H4 (cell line): ENCODE data around the gene FOXN3. TPM values are rescaled to one million over a fixed set of nuclear protein-coding genes. Genes with fewer than 3 reads are reported as not detected.
A peak's percentile ranks its signal among the peaks of the same experiment; 100 is the strongest.

Experiments used
- DNase-seq: peaks from one replicate; pipeline ENCODE4 v3.0.0-alpha.2; 2015; ENCODE audit warnings: low spot score
- total RNA-seq: library from RNA; depleted of rRNA; stranded (reverse); fragments of >200 nt; shearing (Covaris generic); gene quantifications from 2 replicates; pipeline ENCODE4 v1.2.3, GENCODE V29; 2014

FOXN3 gene
- total RNA-seq, 1 experiment from 2014 or later = 12.2 TPM

DNA sequence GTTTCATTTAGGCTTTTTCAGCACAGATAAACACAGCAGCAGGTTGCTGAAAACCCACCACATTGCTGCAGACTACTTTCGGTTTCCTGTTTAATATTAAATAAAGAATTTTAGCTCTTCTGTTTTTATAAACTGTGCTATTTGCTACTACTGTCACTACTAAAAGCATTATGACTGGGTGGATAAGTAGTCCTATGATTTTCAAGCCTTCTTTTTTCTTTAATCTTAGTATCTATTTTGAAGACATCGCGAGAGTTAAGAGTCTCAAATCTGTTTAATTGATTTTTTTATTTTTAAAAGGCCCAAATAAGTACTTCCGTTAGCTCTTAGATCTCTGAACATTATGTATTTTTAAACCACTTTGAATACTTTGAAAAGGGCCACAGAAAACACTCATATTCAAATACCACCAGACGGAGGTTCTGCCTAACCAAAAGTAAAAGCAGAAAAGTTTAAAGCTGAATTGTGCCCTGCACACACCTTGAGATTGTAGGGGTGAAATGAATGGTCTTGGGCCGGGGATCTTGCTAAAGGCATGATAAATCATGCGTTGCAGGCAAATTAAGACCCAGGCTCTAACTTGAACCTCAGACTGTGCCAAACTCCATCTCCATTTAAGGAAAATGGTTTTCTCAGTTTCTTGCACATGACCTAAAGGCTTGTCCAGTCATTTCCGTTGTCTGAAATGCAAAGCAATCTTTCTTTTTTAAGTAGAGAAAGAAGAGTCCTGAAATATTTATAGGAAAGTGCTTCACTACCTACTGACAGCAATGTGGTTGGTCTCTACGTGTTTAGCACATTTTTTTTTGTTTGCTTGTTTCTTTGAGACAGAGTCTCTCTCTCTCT lies 13.6 kb upstream of the FOXN3 start:
- no peak for DNase-seq

DNA sequence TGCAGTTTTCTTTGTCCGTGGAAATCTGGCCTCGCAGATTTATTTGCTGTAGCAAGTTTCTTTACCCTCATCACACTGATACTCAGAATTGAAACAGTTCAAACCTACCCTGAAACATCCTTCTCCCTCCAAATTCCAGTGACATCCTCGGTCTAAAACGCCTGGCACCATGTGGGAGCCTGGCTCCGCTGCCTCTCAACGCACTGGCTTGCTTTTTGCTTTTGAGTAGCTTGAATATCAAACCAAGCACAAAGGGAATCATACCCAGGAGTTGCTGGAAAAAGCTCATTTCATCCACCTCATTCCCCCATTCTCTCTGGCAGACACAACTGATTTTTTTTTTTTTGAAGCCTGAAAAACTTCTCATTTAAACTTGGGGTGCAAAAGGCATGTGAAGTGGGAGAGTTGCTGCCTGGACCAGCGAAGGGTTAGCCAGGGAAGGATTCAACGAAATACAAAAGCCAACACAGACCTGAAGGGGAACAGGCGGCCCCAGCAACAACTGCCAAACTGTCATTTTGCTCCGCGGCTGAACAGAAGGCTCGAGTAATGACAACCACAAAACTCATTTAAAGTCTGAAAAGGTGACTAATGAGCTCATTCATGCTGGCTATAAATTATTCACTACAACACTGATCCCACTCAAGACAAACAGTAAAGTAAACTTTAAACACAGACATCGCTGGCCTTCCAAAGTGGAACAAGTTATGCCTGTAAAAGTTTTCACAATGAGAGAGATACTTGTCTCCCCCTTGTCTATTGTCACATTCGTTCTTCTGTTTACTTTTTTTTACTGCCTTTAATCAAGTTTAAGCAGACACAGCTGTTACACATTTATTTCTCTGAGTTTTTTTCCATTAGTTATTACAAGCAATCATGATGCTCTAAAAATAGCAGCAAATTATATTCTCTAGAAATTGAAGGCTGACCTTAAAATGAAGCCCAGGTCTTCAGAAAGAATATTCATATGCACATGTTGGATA lies 12.5 kb upstream of the FOXN3 start:
- no peak for DNase-seq

GRCh38 chr14:89428546-89429198 lies 11.6 kb upstream of the FOXN3 start:
- DNase-seq = no peak

GRCh38 chr14:89428173-89428523 lies 11.1 kb upstream of the FOXN3 start:
- DNase-seq = no peak

DNA sequence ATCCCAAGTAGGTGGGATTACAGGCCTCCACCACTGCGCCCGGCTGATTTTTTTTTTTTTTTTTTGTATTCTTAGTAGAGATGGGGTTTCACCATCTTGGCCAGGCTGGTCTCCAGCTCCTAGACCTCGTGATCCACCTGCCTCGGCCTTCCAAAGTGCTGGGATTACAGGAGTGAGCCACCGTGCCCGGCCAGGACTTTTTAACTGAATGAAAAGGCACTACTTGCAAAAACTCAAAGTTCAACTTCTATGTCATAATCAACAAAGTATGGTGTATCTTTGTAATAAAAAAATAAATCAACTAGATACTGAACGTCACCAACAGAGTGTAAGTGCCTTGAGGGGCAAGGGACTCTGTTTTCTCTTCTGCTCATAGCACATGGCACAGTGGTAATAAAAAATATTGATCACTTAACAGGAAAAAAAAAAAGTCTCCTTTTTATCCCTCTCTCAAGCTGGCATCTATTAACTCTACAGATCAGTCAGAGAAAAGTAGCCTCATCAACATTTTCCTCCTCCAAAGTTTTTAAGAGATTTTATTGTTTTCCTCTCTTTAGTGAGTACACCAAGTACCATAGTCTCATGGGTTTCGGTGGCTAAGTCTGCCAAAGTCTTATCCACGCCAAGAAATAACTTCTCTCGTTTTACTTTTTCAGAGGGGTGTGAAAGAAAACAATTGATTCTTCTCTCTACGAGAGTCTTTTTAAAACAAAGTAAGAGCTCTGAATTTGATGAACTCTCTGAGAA lies 10.6 kb upstream of the FOXN3 start:
- DNase-seq = no peak

DNA sequence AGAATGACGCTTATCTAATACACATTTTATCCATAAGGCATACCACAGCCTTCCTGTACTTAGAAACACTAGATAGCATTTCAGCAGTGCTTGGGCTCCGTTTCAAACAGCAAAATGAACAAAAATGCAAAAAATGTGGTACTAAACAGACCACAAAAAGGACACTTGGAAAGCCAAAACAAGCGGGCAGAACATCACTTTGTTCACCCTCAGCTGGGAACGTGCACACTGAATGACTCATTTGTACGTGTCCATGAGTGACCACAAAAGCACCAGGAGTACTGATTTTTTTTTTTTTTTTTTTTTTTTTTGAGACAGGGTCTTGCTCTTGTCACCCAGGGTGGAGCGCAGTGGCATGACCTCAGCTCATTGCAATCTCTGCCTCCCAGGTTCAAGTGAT lies 8.9 kb upstream of the FOXN3 start:
- DNase-seq = peak; percentile 95

DNA sequence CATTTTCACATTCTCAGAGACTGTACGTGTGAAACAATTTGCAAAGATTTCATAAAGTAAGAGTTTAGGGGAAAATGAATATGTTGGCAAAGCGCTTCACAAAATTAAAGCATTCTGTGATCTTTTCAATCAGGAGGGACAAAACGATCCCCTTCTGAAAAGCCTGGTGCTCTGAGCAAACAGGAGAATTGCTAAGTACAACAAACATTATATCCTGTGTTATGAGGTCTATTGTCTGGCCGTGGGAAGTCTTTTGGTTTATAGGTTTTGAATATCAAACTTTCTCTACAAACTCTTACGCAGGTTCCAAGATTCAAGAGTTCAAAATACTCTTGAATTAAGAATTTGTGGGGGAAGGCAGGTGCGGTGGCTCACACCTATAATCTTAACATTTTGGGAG lies 7.2 kb upstream of the FOXN3 start:
- no peak for DNase-seq

DNA sequence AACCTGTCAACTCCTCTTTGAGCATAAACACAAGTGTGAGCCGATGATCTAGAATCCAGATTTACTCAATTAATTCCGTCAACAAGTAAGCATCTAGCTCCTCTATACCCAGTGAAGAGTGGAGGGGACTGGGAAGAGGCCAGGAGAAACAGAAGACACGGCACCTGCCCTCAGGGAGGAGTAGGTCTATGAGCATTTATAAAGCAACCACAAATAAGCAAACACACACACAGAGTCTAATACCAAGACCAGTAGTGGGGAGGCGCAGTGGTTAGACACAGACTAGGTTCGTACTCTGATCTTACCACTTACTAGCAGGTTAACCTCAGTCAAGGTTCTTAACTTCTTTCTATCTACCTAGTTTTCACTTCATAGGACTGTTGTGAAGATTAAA lies 5.9 kb upstream of the FOXN3 start:
- no peak for DNase-seq

DNA sequence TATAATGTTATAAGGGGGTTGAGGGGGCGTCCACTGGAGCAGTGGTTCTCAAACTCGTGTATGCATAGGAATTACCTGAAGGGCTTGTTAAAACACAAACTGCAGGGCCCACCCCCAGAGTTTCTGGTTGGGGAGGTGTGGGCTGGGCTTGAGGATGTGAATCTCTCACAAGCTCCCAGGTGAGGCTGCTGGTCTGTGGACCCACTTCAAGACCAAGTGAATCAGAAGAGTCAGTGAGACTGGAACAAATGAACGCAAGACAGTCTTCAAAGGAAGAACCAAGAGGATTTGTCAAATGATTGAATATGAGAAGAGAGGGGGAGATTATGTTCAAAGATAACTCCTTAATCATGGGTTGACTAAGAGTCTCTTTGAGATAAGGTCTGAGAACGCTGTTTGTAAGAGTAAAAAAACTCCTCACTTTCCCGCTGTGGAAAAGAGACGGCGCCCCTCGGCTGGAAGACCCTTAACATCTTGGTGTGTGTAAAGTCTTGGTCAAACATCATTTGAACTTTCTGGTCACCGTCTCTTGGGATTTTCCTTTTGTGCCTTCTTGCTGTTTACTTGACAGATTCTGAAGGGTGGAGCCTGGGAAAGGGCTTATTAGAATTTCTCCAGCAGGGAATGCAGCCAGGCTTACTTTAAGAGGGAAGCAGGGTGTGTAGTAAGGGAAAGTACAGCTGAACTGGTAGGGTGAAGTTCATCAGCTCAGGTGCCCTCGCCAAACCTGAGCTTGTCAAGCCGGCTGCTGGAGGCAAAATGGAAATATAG lies 5.3 kb upstream of the FOXN3 start:
- DNase-seq = no peak

DNA sequence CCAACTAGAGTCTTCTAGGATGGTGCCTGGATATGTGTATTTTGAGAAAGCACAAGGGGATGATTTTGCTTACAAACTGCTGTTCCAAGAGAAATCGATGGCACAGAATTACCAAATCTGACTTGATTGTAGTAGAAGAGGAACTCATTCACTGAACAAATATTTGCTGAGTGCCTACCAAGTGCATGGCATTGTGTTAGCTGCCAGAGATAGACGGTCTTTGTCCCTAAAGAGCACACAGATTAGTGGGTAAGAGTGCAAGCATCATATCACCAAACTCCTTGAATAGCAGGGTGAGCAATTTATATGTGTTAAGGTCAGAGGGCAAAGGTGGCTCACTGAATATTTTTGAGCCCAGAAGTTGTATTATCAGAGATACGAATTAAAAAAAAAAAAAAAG lies 3.5 kb upstream of the FOXN3 start:
- no peak for DNase-seq

GRCh38 chr14:89419973-89420482 lies 3.0 kb upstream of the FOXN3 start:
- no peak for DNase-seq

DNA sequence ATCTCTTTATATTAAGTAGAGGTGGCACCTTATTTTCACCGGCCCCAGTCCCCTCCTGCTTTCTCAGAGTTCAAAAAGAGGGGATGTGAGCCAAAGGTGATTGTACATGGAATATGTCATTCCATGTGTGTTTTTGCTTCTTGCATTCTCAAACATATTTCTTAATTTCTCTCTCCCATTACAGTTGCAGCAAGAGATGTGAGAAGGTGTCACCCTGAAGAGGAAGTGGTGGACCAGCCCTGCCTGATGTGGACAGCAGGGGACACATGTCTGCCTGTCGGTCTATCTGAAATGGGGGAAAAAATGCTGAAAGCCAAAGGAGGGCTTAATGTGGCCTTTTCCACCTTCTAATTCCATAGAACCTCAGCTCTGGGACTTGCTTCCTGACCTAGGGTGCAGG lies 1.9 kb upstream of the FOXN3 start:
- DNase-seq = no peak

DNA sequence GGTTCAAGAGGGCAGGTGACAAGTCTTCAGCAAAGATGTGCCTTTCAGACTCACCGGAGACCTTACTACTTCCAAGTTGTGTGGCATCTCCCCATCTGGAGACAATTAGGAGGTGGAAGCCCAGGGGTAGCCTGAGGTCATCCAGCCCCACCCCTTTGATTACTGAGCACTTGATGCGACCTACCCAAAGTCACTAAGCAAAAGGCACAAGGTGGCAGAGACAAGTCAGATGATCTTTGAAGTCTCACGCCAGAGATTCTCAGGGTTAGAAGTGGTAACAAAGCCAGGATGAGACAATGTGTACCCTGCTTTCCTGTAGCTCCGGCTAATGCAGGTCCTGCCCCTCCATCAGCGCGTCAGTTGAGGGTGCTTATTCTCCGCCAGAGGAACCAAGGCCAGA lies 1.4 kb upstream of the FOXN3 start:
- no peak for DNase-seq

GRCh38 chr14:89417465-89418225 lies 612 bp upstream of the FOXN3 start:
- DNase-seq = peak; percentile 22

DNA sequence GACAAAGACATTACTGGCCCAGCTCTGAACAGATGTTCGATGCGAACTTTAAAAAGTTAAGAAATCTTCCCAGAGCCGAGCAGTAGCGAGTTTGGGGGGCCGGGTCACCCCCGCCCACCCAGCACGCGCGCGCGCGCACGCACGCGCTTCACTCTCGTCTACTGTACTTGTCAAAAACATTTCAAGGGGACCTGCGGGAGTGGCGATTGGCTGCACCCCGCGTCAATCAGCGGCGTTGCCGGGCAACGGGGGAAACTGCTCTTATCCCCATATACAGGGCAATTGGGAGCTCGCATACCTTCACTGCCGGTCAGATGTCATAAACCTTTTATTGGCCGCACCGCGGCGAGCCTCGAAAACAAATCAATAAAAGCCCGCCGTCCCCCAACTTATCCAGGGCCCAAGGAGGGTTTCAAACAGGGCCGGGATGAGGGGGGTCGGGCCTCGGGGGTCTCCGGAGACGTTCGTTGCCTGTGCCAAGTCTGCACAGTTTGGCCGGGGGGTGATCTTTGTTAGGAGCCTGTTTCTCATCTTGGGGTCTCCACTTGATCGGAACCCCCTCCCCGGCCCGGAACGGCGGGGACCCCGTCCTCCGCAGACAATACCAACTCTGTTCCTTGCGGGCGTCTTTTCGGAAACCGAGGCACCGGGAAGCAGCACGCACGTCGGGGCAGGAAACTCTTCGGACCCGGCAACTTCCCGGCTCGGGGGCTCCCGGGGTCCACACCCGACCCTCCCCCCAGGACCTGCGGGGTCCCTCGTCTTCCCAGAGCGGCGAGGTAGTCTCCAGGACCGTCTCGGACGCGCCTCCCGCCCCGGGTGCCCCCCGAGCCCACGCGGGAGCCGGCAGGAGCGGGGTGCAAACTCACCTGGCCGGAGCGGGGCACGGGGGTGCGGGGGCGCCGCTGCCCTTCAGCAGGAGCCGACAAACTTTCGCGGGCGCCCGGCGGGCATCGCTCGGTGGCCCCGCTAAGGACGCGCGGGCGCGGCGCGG lies 734 bp downstream of the FOXN3 start:
- DNase-seq = peak; percentile 92

- DNase-seq = no peak
Observed at GRCh38 chr14:89415159-89415558, 1.9 kb downstream of the FOXN3 start.

DNA sequence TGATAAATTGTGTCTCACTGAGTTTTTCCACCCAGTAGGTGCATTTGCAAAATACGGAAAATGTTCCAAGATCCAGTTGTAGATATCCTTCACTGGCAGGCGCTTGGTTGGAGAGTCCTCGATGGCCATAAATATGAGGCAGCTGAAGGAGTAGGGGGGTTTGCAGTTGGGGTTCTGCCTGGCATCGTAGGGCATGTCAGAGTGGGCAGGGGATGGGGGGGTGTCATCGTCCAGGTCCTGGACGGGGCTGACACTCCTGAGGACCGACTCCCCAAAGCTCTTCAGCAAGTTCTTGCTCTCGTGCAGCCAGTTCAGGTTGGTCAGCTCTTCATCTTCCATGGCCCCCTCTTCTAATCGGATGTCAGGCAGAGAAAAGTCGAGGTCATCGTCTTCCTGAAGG lies 5.1 kb downstream of the FOXN3 start:
- no peak for DNase-seq

- no peak for DNase-seq
Observed at GRCh38 chr14:89409961-89410360, 7.1 kb downstream of the FOXN3 start.
